HG02588 (cell line): ENCODE measurements around the gene CHST8.
"Not testable (repeated sequence)": the region's sequence is repeated elsewhere in the genome, so short reads cannot be mapped to it uniquely, and the experiment has no call there.

Experiments
- ATAC-seq: cut with Tn5 transposase; IDR thresholded peaks from one replicate; pipeline ENCODE4 v1.9.1; 2021; ENCODE audit warnings: mild to moderate bottlenecking, moderate library complexity; ENCODE audit not compliant: unreplicated experiment

CHST8 gene, protein sequence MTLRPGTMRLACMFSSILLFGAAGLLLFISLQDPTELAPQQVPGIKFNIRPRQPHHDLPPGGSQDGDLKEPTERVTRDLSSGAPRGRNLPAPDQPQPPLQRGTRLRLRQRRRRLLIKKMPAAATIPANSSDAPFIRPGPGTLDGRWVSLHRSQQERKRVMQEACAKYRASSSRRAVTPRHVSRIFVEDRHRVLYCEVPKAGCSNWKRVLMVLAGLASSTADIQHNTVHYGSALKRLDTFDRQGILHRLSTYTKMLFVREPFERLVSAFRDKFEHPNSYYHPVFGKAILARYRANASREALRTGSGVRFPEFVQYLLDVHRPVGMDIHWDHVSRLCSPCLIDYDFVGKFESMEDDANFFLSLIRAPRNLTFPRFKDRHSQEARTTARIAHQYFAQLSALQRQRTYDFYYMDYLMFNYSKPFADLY

DNA sequence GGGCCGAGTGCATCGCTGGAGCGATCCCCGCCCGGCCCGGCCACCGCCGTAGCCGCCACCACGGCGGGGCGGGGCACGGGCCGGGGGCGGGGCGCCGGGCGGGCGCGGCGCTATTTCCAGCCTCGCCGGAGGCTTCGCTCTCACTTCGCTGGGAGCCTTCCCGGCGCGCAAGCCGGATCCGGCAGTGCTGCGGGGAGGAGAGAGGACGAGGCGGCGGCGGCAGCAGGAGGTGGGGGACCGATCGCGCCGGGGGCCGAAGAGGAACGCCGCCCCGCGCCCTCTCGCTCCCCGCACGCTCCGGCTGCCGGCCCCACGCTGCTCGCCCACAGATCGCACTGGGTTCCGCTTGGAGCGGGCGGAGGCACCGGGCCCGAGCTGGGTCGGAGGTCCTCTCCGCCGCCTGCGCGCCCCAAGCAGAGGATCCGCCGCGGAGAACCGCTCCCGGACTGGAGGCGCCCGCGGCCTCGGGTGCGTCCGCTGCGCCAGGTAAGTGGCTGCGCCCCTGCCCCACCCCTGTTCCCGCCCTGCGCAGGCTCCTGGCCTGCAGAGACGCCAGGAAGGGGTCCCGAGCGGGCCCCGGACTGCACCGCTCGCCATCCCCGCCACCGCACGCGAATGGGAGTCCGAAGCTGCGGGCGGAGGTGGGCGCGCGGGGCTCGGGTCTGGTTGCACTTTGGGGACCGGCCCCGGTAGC, at the start of gene CHST8:
CHST8 (plus strand) TSS at position 143 of the 694 bp plus-strand sequence. CDS start 67,309 bp downstream, outside the sequence.
- no peak for ATAC-seq

- no peak for ATAC-seq
Observed at GRCh38 chr19:33572929-33573328, 48.8 kb upstream of the CHST8 start.

- no peak for ATAC-seq
Observed at GRCh38 chr19:33574824-33575223, 46.9 kb upstream of the CHST8 start.

GRCh38 chr19:33578697-33579096, 43.1 kb upstream of the CHST8 start:
- ATAC-seq, result no peak

GRCh38 chr19:33580026-33580644, 41.6 kb upstream of the CHST8 start:
- ATAC-seq, result no peak

DNA sequence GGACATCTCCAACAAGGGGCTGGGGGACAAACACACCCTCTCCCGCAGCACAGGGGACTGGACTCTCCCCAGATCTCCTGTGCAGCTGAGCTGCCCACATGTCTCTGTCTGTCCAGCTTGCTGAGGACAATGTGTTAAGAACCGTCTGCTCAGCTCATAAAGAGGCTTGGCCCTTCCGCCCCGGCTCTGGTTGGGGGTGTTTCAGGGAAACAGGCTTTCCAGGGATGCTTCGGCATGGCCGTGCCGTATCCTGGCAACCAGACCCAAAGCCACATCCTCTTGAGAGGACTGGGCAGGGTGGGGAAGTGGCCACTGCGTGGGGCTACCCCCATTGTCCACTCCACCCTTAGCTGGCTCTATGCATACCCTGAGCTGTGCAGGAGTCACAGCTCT, 41.1 kb upstream of the CHST8 start:
- no peak for ATAC-seq

DNA sequence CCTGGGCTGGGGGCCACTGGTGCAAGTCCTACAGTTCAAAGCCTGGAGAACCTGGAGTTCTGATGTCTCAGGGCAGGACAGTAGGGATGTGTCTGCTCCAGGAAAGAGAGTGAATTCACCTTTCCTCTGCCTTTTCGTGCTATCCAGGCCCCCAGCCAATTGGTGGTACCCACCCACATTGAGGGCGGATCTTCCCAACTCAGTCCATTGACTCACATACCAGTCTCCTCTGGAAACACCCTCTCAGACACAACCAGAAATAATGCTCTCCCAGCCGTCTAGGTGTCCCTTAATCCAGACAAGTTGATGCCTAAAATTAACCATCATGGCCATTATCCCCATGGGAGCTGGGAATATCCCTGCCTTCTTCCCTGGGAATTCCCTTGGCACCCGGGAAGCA, 38.8 kb upstream of the CHST8 start:
- no peak for ATAC-seq

DNA sequence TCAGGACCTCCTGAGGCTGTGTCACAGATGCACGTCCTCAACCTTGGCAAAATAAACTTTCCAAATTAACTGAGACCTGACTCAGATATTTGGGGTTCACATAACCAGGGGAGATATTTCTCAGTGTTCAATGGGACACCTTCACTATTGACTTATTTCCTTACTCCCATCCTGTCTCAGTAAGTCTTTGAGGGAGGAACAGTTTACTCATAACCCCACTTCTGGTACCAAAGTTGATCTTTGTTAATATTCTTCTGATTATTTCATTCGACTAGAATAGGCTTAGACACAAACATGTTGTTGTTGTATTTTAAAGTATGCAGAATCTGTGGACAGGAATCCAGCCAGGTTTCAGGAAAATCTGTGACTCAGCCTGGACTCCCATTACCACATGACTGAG, 34.6 kb upstream of the CHST8 start:
- ATAC-seq, result no peak

DNA sequence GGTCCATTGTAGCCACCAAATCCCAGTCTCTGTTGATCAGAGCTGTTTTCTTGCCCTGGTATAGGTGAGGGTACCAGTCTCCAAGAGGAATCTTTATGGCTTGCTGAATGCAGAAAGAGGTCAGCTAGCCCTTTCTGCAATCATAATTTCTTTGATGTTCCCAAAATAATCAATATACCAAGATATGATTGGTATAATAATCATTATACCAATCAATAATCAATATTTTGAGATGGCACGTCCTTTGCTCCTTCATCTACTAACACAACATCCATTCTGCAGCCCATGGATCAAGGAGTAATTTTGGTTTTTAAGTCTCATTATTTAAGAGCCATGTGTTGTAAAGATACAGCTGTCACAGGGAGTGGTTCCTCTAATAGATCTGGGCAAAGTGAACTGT, 31.5 kb upstream of the CHST8 start:
- no peak for ATAC-seq

GRCh38 chr19:33595783-33596182, 26.0 kb upstream of the CHST8 start:
- no peak for ATAC-seq

GRCh38 chr19:33601583-33601982, 20.2 kb upstream of the CHST8 start:
- ATAC-seq, result no peak

DNA sequence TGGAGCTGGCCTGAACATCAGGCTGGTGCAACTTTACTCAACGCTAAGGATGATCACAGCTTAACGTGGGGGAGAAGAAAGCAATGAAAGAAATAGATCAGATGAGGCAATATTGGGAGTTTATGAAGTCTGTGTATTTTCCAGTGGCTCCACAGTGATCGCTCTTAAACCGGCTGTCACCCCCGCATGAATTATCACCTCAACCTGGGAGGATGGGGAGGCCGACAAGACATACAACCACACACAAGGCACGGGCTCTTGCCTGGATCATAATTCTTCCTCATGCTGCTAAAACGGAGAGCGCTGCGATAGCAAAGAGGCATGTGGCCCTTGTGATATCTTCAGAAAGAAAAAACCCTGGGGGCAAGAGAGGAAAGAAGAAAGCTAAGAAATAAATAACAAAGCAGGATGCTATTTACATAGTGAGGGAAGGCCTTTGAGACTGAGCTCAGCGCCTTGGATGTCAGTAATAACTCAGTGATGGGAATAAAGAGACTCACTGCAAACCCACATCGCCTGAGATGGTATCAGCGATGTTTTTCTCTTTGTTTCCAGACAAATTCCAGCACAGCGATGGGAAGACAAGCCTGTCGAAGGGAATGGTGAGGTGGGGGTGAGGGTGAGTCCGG, 19.1 kb upstream of the CHST8 start:
- no peak for ATAC-seq

- ATAC-seq, result no peak
Observed at GRCh38 chr19:33603377-33603776, 18.4 kb upstream of the CHST8 start.

- no peak for ATAC-seq
Observed at GRCh38 chr19:33604651-33605050, 17.1 kb upstream of the CHST8 start.

DNA sequence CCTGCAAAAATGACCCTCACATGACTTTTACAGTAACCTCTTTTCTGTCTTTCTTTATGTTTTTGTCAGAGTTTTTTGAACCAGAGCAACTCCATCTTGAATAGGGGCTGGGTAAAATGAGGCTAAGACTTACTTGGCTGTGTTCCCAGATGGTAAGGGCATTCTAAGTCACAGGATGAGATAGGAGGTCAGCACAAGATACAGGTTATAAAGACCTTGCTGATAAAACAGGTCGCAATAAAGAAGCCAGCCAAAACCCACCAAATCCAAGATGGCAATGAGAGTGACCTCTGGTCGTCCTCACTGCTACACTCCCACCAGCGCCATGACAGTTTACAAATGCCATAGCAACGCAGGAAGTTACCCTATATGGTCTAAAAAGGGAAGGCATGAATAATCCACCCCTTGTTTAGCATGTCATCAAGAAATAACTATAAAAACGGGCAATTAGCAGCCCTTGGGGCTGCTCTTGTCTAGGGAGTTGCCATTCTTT, 15.9 kb upstream of the CHST8 start:
- not testable (repeated sequence) for ATAC-seq

DNA sequence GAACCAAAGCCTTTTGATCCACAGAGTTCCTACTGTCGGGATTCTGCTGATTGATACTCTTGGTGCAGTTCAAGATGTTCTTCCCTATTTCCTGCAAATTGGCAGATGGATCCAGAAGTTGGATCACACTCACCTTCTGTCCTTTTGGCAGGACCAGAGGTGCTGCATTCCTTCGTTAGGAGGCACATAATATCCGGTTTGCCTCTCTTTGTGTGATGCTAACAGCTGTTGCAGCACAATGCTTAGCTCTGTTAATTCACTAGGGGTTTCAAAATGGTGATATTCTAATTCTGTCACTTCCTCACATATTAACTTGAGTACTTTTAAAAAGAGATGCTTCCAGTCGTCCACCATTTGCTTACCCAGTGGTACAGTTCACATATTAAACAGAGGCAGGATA, 15.2 kb upstream of the CHST8 start:
- no peak for ATAC-seq

- ATAC-seq, result no peak
Observed at GRCh38 chr19:33609353-33609752, 12.4 kb upstream of the CHST8 start.

DNA sequence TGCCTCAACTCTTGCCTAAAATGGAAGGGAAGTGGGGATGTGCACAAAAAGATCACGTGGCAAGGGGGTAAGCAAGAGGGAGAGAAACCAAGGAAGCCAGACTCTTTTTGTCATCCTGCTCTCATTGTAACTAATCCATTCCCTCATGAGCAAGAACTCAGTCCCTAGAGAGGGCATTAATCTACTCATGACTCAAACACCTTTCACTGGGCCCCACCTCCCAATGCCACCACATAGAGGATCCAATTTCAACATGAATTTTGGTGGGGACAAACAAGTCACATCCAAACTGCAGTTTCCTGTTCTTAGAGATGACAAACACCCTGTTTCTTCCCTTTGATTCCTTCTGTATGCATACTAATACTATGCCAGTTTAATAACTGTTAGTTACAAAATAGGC, 11.2 kb upstream of the CHST8 start:
- ATAC-seq, result no peak

- no peak for ATAC-seq
Observed at GRCh38 chr19:33612928-33613619, 8.7 kb upstream of the CHST8 start.

GRCh38 chr19:33613620-33614000, 8.1 kb upstream of the CHST8 start:
- no peak for ATAC-seq

DNA sequence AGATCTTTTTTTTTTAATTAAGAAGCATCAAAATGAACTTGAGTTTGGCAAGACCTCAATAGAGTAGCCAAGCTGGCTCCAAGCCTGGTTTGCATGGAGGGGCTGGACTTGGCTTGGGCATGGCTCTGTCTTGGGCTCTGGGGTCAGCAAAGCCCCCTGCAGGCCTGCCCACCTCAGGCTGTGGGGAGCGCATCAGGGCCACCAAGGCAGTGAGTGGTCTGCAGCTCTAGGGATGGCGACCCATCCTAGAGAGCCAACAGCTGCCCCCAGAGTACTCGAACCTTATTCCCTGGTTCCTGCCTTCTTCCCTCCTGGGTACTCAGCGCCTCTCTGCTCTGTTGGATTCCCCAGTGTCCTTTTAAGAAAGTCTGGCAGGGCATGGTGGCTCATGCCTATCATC, 5.4 kb upstream of the CHST8 start:
- ATAC-seq, result no peak
